Neural progenitor cell (in vitro differentiated cells): ENCODE measurements around the gene OTUD3. TPM values are rescaled to one million over a fixed set of nuclear protein-coding genes. Genes with fewer than 3 reads are reported as not detected.

Experiments
- DNase-seq: peaks from one replicate; pipeline ENCODE4 v3.0.0-alpha.2; 2016; ENCODE audit warnings: low spot score
- H2AFZ ChIP-seq: fragments of 200-600 bp; sonication (generic); replicated peaks from 2 replicates; pipeline ENCODE4 v1.6.1; 2016; ENCODE audit warnings: antibody characterized with exemption
- H3F3A ChIP-seq: fragments of 200-600 bp; sonication (generic); 2 replicates; pipeline ENCODE4 v1.6.1; 2016; ENCODE audit warnings: antibody characterized with exemption, low read depth
- H3K27ac ChIP-seq: fragments of 200-600 bp; sonication (generic); 2 replicates; pipeline ENCODE4 v1.5.1; 2016; ENCODE audit warnings: mild to moderate bottlenecking
- H3K27me3 ChIP-seq: fragments of 200-600 bp; sonication (generic); 2 replicates; pipeline ENCODE4 v1.6.1; 2016; ENCODE audit warnings: mild to moderate bottlenecking, moderate library complexity
- H3K36me3 ChIP-seq: fragments of 200-600 bp; sonication (generic); 2 replicates; pipeline ENCODE4 v1.5.1; 2016
- H3K4me1 ChIP-seq: fragments of 200-600 bp; sonication (generic); 2 replicates; pipeline ENCODE4 v1.6.1; 2016; ENCODE audit warnings: mixed run types
- H3K4me2 ChIP-seq: fragments of 200-600 bp; sonication (generic); 2 replicates; pipeline ENCODE4 v1.6.1; 2016
- H3K4me3 ChIP-seq: fragments of 200-600 bp; sonication (generic); 2 replicates; pipeline ENCODE4 v1.5.1; 2016
- H3K79me2 ChIP-seq: fragments of 200-600 bp; sonication (generic); 2 replicates; pipeline ENCODE4 v1.6.1; 2016; ENCODE audit warnings: low read depth
- H3K9ac ChIP-seq: fragments of 200-600 bp; sonication (generic); 2 replicates; pipeline ENCODE4 v1.6.1; 2016
- H3K9me3 ChIP-seq: fragments of 200-600 bp; sonication (generic); 2 replicates; pipeline ENCODE4 v1.5.1; 2016; ENCODE audit warnings: low read depth
- H4K20me1 ChIP-seq: fragments of 200-600 bp; sonication (generic); 2 replicates; pipeline ENCODE4 v1.6.1; 2016; ENCODE audit warnings: low read depth
- H3K27ac Mint-ChIP-seq: 3 replicates; pipeline ENCODE4 v1.8.0; 2021; ENCODE audit warnings: mixed read lengths
- H3K27me3 Mint-ChIP-seq: 2 replicates; pipeline ENCODE4 v1.8.0; 2022; ENCODE audit warnings: low read depth, mild to moderate bottlenecking, inconsistent platforms, moderate library complexity, mixed read lengths; ENCODE audit not compliant: insufficient read depth
- H3K36me3 Mint-ChIP-seq: 3 replicates; pipeline ENCODE4 v1.8.0; 2021; ENCODE audit warnings: mixed read lengths
- H3K4me1 Mint-ChIP-seq: 3 replicates; pipeline ENCODE4 v1.8.0; 2021; ENCODE audit warnings: mixed read lengths
- H3K4me3 Mint-ChIP-seq: 3 replicates; pipeline ENCODE4 v1.8.0; 2021; ENCODE audit warnings: mild to moderate bottlenecking, moderate library complexity, mixed read lengths
- H3K9me3 Mint-ChIP-seq: 3 replicates; pipeline ENCODE4 v1.8.0; 2020; ENCODE audit warnings: mixed read lengths
- EZH2 ChIP-seq: fragments of 200-600 bp; sonication (generic); IDR thresholded peaks from 2 replicates; pipeline ENCODE4 v1.6.1; 2017; ENCODE audit warnings: antibody characterized with exemption, mild to moderate bottlenecking, moderate library complexity
- EZH2phosphoT487 ChIP-seq: fragments of 200-600 bp; sonication (generic); IDR thresholded peaks from 2 replicates; pipeline ENCODE4 v1.6.1; 2017; ENCODE audit warnings: antibody characterized with exemption
- total RNA-seq: library from RNA; depleted of rRNA; stranded (reverse); fragments of >200 nt; gene quantifications from 2 replicates; pipeline ENCODE4 v1.2.3, GENCODE V29; 2015; ENCODE audit warnings: low replicate concordance
- TF ChIP-seq, protein P1 (sequence below): fragments of 200-600 bp; sonication (generic); IDR thresholded peaks from 2 replicates; pipeline ENCODE4 v1.5.1; 2017; ENCODE audit warnings: antibody characterized with exemption, mild to moderate bottlenecking

Gene OTUD3
- total RNA-seq, 1 donor from 2014 or later: 28.6 TPM

GRCh38 chr1:19938472-19938871 is 56.3 kb downstream of the OTUD3 start:
- Histone ChIP-seq H3K4me2 (no peak overlapping the region), H3K36me3 (no peaks in the 10 kb centered on the region), H3K27me3 (no peaks in the 10 kb centered on the region), H3K9ac (no peak overlapping the region), H3K4me3 (no peak overlapping the region), H2AFZ (peak overlapping the region; percentile 42), H3K4me1 (no peaks in the 10 kb centered on the region), H3F3A (no peaks in the 10 kb centered on the region), H3K79me2 (no peaks in the 10 kb centered on the region), H4K20me1 (no peaks in the 10 kb centered on the region), H3K9me3 (no peaks in the 10 kb centered on the region), H3K27ac (no peak overlapping the region)
- H3K4me1 Mint-ChIP-seq: peaks cover 5% of the 10 kb centered on the region
- H3K36me3 Mint-ChIP-seq: no peaks in the 10 kb centered on the region
- DNase-seq: no peak
- peaks cover 7% of the 10 kb centered on the region for H3K27me3 Mint-ChIP-seq
- no peak overlapping the region for H3K4me3 Mint-ChIP-seq
- H3K9me3 Mint-ChIP-seq: peaks cover 3% of the 10 kb centered on the region
- TF ChIP-seq, protein P1, sequence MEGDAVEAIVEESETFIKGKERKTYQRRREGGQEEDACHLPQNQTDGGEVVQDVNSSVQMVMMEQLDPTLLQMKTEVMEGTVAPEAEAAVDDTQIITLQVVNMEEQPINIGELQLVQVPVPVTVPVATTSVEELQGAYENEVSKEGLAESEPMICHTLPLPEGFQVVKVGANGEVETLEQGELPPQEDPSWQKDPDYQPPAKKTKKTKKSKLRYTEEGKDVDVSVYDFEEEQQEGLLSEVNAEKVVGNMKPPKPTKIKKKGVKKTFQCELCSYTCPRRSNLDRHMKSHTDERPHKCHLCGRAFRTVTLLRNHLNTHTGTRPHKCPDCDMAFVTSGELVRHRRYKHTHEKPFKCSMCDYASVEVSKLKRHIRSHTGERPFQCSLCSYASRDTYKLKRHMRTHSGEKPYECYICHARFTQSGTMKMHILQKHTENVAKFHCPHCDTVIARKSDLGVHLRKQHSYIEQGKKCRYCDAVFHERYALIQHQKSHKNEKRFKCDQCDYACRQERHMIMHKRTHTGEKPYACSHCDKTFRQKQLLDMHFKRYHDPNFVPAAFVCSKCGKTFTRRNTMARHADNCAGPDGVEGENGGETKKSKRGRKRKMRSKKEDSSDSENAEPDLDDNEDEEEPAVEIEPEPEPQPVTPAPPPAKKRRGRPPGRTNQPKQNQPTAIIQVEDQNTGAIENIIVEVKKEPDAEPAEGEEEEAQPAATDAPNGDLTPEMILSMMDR: no peak
- no peak for TF ChIP-seq EZH2phosphoT487
- TF ChIP-seq EZH2: no peak
- H3K27ac Mint-ChIP-seq: no peak overlapping the region

GRCh38 chr1:19940486-19941205 is 58.5 kb downstream of the OTUD3 start:
- Histone ChIP-seq H3K9ac (no peak overlapping the region), H3K79me2 (no peaks in the 10 kb centered on the region), H3K27ac (no peak overlapping the region), H3K4me2 (no peak overlapping the region), H3F3A (no peaks in the 10 kb centered on the region), H3K36me3 (no peaks in the 10 kb centered on the region), H3K4me1 (no peaks in the 10 kb centered on the region), H3K27me3 (no peaks in the 10 kb centered on the region), H3K9me3 (no peaks in the 10 kb centered on the region), H2AFZ (no peak overlapping the region), H3K4me3 (no peak overlapping the region), H4K20me1 (no peaks in the 10 kb centered on the region)
- no peaks in the 10 kb centered on the region for H3K36me3 Mint-ChIP-seq
- no peak overlapping the region for H3K27ac Mint-ChIP-seq
- no peak for DNase-seq
- H3K4me3 Mint-ChIP-seq: no peak overlapping the region
- H3K27me3 Mint-ChIP-seq: peaks cover 9% of the 10 kb centered on the region
- TF ChIP-seq EZH2 (no peak), EZH2phosphoT487 (no peak)
- TF ChIP-seq, protein P1: no peak
- H3K4me1 Mint-ChIP-seq: peaks cover 5% of the 10 kb centered on the region
- H3K9me3 Mint-ChIP-seq: peaks cover 5% of the 10 kb centered on the region

GRCh38 chr1:19941206-19941568 is 59.0 kb downstream of the OTUD3 start:
- H3K27ac ChIP-seq: no peak overlapping the region
- no peak overlapping the region for H3K27ac Mint-ChIP-seq
- TF ChIP-seq, protein P1: no peak
- TF ChIP-seq EZH2 (no peak), EZH2phosphoT487 (no peak)

More at GRCh38 chr1:19941206-19941568, 59.0 kb downstream of the OTUD3 start:
- peaks cover 5% of the 10 kb centered on the region for H3K9me3 Mint-ChIP-seq
- no peak overlapping the region for H3K9ac ChIP-seq
- H3K4me2 ChIP-seq: no peak overlapping the region
- no peaks in the 10 kb centered on the region for H3F3A ChIP-seq
- no peaks in the 10 kb centered on the region for H4K20me1 ChIP-seq
- peaks cover 5% of the 10 kb centered on the region for H3K4me1 Mint-ChIP-seq
- no peaks in the 10 kb centered on the region for H3K36me3 Mint-ChIP-seq
- no peaks in the 10 kb centered on the region for H3K4me1 ChIP-seq
- H3K9me3 ChIP-seq: no peaks in the 10 kb centered on the region
- H3K27me3 Mint-ChIP-seq: peaks cover 9% of the 10 kb centered on the region
- H3K4me3 Mint-ChIP-seq: no peak overlapping the region
- H2AFZ ChIP-seq: no peak overlapping the region
- no peaks in the 10 kb centered on the region for H3K79me2 ChIP-seq
- no peak overlapping the region for H3K4me3 ChIP-seq
- no peak for DNase-seq
- H3K27me3 ChIP-seq: no peaks in the 10 kb centered on the region
- H3K36me3 ChIP-seq: no peaks in the 10 kb centered on the region
